ENCODE results near the gene ADPRH.
"Not testable (repeated sequence)": the region's sequence is repeated elsewhere in the genome, so short reads cannot be mapped to it uniquely, and the experiment has no call there.

The ADPRH gene

DNA sequence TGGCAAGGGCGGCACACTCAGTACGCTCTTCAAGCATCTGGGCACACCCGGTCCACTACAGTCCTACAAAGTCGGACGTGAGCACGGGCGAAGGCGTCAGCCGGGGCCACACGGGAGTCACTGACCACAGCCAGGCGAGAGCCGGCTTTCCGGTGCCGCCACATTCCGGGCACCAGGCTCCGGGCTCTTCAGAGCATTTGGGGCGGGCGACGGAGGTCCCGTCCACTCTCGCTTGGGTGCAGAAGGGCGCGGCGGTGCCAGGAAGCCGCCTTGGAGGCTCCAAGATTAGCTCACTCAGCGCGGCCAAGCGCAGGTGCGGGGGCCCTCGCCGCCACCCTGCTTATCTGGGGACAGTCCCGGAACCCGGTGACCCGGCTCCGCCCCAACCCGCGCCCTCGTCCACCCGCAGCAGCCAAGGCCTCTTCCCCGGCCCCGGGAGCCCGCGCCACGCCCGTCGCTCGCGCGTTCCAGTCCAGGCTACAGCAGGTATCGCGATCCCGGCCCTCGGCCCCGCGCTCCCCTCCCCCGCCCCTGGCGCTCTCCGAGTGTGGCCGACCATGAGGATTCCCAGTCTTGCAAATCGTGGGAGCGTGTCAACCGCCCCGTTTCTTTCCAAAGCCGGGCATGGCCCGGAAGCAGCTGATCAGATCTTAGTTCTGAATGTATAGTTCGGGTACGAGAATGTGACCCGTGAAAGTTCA, at the start of gene ADPRH:
TSS of gene ADPRH (plus strand) at position 127 of the 701 bp plus-strand sequence. CDS start 2,678 bp downstream, outside the sequence.
- DNase-seq (ENCODE audit: low read depth in 2 of 2, low spot score in 1 of 2) = no peak

- DNase-seq (ENCODE audit: low read depth in 2 of 2, low spot score in 1 of 2) = no peak
Observed at GRCh38 chr3:119529883-119530282, 49.4 kb upstream of the ADPRH start.

DNA sequence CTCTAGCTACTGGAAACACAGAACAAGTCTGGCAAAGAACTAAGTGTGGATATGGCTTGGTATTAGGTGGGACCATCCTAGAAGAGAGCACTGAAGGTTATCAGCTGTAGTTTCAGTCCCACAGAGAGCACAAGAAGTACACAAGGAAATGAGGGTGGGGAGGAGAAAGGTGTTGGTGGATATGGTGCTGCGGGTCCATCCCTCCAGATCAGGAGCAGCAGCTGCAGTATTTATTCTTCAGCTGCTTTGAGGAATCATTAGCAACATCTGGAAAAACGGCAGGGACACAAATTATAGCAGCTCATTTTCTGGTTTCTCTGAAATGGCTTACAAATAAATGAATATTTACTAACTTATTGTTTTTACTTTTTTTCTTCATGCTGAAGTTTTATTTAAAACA, 48.8 kb upstream of the ADPRH start:
- no peak for DNase-seq (ENCODE audit: low read depth in 2 of 2, low spot score in 1 of 2)

DNA sequence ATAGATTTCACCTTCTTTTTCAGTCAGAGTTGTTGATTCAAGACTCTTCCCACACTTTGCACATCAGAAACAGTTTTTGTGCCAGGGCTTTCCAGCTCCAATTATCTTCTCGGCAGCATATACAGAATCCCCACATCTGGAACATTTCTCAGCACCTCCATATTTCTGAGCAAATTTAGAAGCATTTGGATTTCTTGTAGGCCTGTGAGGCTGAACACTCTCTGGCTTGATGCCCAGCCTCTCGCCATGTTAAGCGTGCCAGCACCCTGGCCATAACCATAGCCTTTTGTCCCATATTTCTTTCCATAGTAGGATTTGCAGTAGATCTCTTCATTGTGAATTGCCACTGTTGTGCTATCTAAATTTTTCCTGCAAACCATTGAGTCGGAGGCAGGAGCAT, 48.1 kb upstream of the ADPRH start:
- DNase-seq (ENCODE audit: low read depth in 2 of 2, low spot score in 1 of 2) = no peak

DNA sequence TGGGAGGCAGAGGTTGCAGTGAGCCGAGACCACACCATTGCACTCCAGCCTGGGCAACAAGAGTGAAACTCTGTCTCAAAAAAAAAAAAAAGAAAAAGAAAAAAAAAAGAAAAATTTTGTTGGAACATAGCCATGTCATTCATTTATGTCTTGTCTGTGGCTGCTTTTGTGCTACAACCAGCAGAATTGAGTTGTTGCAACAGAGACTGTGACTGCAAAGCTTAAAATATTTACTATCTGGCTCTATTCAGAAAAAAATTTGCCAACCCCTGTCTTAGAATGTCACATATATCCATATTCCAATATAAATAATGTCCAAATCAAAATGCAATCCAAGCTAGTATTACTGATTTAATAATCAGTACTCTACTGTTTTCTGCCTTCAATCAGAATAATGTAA, 45.0 kb upstream of the ADPRH start:
- no peak for DNase-seq (ENCODE audit: low read depth in 2 of 2, low spot score in 1 of 2)

DNA sequence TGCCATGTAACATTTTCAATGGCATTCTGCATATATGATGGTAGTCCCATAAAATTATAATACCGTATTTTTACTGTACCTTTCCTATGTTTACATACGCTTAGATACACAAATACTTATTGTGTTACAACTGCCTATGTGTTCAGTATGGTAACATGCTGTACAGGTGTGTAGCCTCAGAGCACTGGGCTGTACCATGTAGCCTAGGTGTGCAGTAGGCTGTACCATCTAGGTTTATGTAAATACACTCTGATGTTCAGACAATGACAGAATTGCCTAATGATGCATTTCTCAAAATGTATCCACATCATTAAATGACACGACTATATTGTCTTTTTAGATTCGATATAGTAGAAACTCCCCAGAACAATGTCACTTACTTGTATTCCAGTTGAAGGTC, 42.5 kb upstream of the ADPRH start:
- no peak for DNase-seq (ENCODE audit: low read depth in 2 of 2, low spot score in 1 of 2)

GRCh38 chr3:119538772-119539171, 40.5 kb upstream of the ADPRH start:
- no peak for DNase-seq (ENCODE audit: low read depth in 2 of 2, low spot score in 1 of 2)

GRCh38 chr3:119541547-119541946, 37.7 kb upstream of the ADPRH start:
- DNase-seq (ENCODE audit: low read depth in 2 of 2, low spot score in 1 of 2) = no peak

DNA sequence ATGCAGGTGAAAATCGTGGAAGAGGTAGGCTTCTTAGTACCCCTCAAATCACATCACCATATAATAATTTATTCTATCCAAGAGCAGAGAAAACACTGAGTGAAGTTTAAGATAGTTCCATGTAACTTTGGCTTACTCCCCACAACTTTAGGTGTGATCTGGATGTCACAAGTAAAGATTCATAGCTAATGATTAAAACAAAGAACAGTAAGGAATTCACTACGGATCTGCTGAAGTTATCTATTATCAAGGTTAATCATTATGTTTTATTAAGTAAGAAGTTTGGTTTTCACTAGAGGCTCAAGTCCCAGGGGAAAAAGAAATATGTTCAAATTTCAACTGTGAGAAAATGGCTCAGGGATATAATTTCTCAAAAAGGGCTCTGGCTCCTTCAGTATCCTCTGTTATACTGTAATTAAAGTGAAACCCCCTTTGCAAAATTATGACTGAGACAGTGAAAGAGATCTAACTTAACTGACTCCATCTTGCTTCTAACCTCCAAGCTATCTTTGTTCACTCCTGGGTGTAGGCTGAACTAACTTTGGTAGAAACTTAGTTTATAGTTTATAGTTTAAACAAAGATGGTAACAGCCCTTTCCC, 37.0 kb upstream of the ADPRH start:
- DNase-seq (ENCODE audit: low read depth in 2 of 2, low spot score in 1 of 2) = no peak

- DNase-seq (ENCODE audit: low read depth in 2 of 2, low spot score in 1 of 2) = no peak
Observed at GRCh38 chr3:119543147-119543546, 36.1 kb upstream of the ADPRH start.

DNA sequence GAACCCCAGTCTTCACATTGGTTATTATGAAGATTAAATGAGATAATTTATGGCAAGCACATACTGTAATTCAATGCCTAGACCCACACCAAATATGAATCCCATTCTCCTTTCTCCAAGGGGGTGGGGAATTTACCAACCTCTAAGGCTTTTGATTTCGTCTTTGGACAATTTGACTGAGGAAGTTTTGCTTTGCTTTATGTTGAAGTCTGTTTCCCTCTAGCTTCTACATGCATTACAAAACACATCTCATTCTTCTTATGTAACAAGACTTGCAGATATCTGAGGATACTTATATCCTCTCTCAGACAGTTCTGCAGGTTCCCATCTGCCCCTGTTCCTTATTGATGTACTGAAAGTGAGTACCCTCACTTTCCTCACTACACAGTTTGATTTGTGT, 32.1 kb upstream of the ADPRH start:
- no peak for DNase-seq (ENCODE audit: low read depth in 2 of 2, low spot score in 1 of 2)

DNA sequence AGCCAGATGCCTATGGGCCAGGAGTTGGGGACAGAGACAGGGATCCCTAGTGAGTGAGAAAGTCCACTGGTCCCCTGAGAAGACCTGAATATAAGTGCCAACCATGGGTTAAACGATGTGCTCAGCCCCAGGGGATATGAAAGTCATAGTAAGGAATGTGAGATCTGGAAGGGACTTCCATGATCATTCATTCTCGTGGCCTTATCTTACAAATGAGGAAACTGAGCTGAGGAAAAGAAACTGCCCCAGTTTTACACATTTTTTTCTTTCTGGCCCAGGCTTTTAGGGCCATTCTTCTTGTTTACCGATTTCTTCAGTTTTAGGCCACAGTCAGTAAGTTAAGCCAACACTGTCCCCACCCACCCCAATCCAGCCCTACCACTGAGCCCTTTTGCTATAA, 31.0 kb upstream of the ADPRH start:
- no peak for DNase-seq (ENCODE audit: low read depth in 2 of 2, low spot score in 1 of 2)

DNA sequence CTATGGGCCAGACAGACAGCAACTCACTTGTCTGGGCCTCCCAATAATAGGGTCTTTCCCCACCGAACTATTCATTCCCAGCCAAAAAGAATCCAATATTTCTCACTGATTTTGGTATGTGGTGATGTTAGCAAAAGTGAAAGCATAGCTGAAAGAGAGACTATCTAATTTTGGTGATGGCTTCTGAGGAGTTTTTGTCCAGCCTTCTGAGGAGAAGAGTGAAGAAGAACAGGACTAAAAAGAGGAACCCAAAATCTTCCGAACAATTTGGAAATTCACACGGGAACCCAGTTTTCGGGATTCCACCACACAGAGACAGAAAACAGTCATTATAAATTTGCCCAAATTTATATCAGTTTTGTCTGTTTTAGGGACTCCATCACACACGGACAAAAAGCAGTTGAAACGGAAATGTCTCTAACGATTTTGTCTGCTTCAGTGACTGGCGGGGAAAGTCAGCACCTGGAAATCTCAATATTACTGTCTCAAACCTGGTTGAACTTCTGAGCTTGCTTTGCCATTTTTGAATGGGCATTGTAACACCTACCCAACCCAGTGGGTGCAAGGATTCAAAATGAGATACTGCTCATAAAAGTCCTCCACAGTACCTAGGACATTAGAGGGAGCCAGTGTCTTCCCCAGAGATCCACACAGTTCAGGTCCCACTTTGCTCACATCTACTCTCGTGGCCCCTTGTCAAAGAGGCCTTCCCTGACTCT, 28.9 kb upstream of the ADPRH start:
- DNase-seq (ENCODE audit: low read depth in 2 of 2, low spot score in 1 of 2) = no peak

DNA sequence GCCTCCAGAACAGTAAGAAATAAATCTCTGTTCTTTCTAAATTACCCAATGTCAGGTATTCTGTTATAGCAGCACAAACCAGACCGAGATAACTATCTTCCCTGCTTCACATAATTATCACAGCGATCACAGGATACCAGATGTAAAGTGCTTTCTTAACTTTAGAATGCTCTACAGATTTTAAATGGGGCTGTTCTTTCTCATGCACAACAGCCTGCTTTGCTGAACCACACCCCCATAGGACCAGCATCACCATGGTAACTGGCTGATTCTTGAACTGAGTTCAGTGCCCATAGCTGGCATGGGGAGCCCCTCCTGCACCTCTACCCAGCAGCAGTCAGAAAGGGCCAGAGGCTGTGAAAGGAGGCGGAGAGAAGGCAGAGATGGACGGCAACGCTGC, 27.7 kb upstream of the ADPRH start:
- no peak for DNase-seq (ENCODE audit: low read depth in 2 of 2, low spot score in 1 of 2)

DNA sequence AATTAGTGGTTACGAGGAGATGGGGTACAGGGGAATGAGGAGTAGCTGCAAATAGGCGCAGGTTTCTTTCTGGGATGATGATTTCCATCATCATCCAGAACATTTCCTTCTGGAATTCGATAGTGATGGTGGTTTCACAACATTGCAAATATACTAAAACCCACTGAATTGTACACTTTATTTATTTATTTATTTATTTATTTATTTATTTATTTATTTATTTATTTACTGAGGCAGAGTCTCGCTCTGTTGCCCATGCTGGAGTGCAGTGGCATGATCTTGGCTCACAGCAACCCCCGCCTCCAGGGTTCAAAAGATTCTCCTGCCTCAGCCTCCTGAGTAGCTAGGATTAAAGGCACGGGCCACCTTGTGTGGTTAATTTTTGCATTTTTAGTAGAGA, 26.4 kb upstream of the ADPRH start:
- not testable (repeated sequence) for DNase-seq (ENCODE audit: low read depth in 2 of 2, low spot score in 1 of 2)

DNA sequence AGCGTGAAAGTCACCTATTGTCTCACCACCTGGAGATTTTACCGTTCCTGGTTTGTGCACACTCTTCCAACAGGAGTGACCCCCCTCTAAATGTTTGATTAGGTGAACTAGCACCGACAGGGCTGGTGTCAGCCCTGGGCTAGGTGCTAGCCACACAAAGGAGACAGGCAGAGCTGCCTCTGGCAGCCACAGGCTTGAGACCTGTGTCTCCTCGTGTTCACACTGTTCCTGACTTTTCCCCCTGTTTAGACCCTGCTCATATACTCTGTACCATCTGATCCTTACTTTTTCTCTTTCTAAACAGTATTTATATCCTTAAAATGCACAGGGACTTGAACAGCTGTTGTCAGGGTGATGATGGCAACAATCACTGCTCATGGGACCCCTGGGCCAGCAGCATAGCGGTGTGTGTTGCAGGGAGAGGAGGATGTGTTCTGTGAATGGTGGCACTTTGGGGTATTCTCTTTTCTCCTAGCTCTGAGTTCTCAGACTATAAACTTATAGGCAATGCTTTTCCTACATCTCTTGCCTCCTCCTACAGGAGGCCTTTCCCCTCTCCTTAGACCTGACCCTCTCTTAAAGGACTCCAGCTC, 25.4 kb upstream of the ADPRH start:
- no peak for DNase-seq (ENCODE audit: low read depth in 2 of 2, low spot score in 1 of 2)

DNA sequence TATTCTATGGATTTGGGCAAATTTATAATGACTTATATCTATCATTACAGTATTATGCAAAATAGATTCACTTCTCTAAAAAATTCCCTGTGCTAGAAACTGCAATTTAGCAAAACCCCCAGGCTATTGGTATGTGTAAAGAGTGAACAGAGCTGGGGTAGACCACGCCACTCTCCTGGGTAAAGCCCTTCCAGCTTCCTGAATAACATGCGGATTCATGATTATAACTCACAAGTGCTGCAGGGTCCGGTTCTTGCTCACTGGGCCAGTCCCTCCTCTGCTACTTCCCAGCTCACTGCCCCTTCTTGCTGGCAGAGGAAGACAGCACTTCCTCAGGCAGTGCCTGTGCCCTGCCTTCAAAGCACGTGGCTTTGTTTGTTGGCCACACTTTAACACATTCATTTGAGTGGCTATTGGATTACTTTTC, 24.0 kb upstream of the ADPRH start:
- no peak for DNase-seq (ENCODE audit: low read depth in 2 of 2, low spot score in 1 of 2)

GRCh38 chr3:119555929-119556328, 23.4 kb upstream of the ADPRH start:
- no peak for DNase-seq (ENCODE audit: low read depth in 2 of 2, low spot score in 1 of 2)

DNA sequence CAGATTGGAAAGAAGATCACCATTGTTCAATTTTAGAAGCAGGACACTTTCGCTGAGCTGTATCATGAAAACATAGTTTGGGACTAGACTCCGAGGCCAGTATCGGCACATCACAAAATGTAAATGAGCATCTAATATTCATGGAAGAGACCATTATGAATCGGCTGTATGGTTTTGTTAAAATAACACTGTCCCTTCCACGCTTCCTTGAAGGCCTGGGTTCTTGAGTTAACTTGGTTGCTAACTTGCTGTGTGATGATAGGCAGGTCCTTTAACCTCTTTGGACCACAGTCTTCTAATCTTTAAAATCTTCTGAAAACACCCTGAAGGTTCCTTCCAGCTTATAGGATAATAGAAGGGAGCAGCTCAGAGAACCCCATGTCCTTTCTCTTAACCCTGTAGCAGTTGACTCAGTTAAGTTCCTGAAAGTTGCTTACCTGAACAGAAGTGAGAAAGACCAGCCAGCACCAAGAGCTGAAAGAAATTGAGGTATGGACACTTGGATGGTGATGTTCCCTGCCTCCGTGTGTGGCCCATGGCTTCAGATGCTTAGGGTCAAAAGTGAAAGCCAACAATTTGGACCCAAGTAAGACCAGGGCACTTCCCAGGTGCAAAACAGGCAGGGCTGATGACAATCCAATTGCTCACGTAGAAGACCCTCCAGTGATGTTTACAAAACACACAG, 22.0 kb upstream of the ADPRH start:
- DNase-seq (ENCODE audit: low read depth in 2 of 2, low spot score in 1 of 2) = no peak

GRCh38 chr3:119557877-119558269, 21.4 kb upstream of the ADPRH start:
- DNase-seq (ENCODE audit: low read depth in 2 of 2, low spot score in 1 of 2) = no peak

DNA sequence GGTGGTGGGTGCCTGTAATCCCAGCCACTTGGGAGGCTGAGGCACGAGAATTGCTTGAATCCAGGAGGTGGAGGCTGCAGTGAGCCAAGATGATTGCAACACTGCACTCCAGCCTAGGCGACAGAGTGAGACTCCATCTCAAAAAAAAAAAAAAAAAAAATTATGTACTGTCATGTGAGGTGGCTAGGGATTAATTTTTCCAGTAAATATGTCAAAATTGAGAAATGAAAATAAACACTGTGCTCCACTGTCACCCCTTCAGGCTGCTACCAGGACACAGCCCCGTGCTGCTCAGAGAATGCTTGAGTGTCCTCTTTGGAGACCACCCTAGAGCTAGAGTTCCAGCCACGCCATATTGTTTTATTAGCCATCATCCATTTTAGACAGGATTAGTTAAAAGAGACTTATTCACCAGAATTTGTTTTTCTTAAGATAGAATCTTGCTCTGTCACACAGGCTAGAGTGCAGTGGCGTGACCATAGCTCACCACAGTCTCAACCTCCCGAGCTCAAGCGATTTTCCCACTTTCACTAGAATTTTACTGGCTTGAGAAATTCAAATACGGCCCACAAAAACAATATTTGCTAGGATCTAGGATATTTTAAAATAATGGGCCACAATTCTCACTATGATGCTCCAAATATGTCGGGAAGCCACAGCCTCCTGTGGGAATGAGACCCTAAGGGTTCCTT, 20.5 kb upstream of the ADPRH start:
- no peak for DNase-seq (ENCODE audit: low read depth in 2 of 2, low spot score in 1 of 2)

All from stimulated activated CD8-positive, alpha-beta memory T cell treated with anti-CD3 and anti-CD28 coated beads, Interleukin-4, amount 100 ng/mL, for 4 hours (primary cell).